DOHH2 (cell line): ENCODE measurements around the gene GFI1.

ENCODE experiments used
- H3F3A ChIP-seq: fragments of 200-600 bp; sonication (generic), shearing (Covaris generic); 2 replicates; pipeline ENCODE4 v1.6.0; 2016; ENCODE audit warnings: antibody characterized with exemption, mild to moderate bottlenecking; ENCODE audit not compliant: control insufficient read depth, insufficient read depth
- H3K27ac ChIP-seq: fragments of 200-600 bp; sonication (generic); 2 replicates; pipeline ENCODE4 v1.5.1; 2014; ENCODE audit warnings: low read depth, mild to moderate bottlenecking, low read length, moderate library complexity
- H3K27me3 ChIP-seq: fragments of 200-600 bp; sonication (generic); 2 replicates; pipeline ENCODE4 v1.6.1; 2014; ENCODE audit warnings: mild to moderate bottlenecking, low read length, mixed read lengths; ENCODE audit not compliant: control insufficient read depth
- H3K36me3 ChIP-seq: fragments of 200-600 bp; sonication (generic); 2 replicates; pipeline ENCODE4 v1.6.1; 2014; ENCODE audit warnings: mild to moderate bottlenecking, low read length, moderate library complexity, mixed read lengths; ENCODE audit not compliant: control insufficient read depth
- H3K4me1 ChIP-seq: fragments of 200-600 bp; sonication (generic); 2 replicates; pipeline ENCODE4 v1.6.1; 2014; ENCODE audit warnings: mild to moderate bottlenecking, low read length, mixed read lengths; ENCODE audit not compliant: control insufficient read depth
- H3K4me2 ChIP-seq: fragments of 200-600 bp; sonication (generic); 2 replicates; pipeline ENCODE4 v1.6.0; 2014; ENCODE audit warnings: mild to moderate bottlenecking, low read length, moderate library complexity
- H3K4me3 ChIP-seq: fragments of 200-600 bp; sonication (generic); 2 replicates; pipeline ENCODE4 v1.5.1; 2014; ENCODE audit warnings: mild to moderate bottlenecking, low read length, mixed read lengths
- H3K79me2 ChIP-seq: fragments of 200-600 bp; sonication (generic); 2 replicates; pipeline ENCODE4 v1.6.1; 2014; ENCODE audit warnings: mild to moderate bottlenecking, low read length, mixed read lengths; ENCODE audit not compliant: control insufficient read depth
- H3K9me2 ChIP-seq: fragments of 200-600 bp; sonication (generic); replicated peaks from 2 replicates; pipeline ENCODE4 v1.6.1; 2014; ENCODE audit warnings: mild to moderate bottlenecking, low read length, mixed read lengths; ENCODE audit not compliant: control insufficient read depth
- H3K9me3 ChIP-seq: fragments of 200-600 bp; sonication (generic); 2 replicates; pipeline ENCODE4 v1.6.1; 2014; ENCODE audit warnings: antibody characterized with exemption, low read length, mixed read lengths; ENCODE audit not compliant: control insufficient read depth, insufficient read depth
- H4K20me1 ChIP-seq: fragments of 200-600 bp; sonication (generic); 2 replicates; pipeline ENCODE4 v1.6.0; 2014; ENCODE audit warnings: low read depth, mild to moderate bottlenecking, antibody characterized with exemption, low read length, moderate library complexity; ENCODE audit not compliant: control insufficient read depth, insufficient read depth
- CTCF ChIP-seq: fragments of 200-600 bp; sonication (generic); IDR thresholded peaks from one replicate; pipeline ENCODE4 v1.5.1; 2014; ENCODE audit warnings: antibody characterized with exemption, mild to moderate bottlenecking, low read depth, low read length; ENCODE audit not compliant: poor library complexity, severe bottlenecking
- EZH2phosphoT487 ChIP-seq: fragments of 200-600 bp; sonication (generic); IDR thresholded peaks from 2 replicates; pipeline ENCODE4 v1.6.1; 2017; ENCODE audit warnings: borderline replicate concordance, mild to moderate bottlenecking, antibody characterized with exemption, low read length, moderate library complexity, mixed read lengths

The GFI1 gene

GRCh38 chr1:92500552-92500951, 13.8 kb upstream of the GFI1 start:
- no peak overlapping the region for H3K4me2 ChIP-seq
- H3K36me3 ChIP-seq, result no peaks in the 10 kb centered on the region
- no peaks in the 10 kb centered on the region for H3K79me2 ChIP-seq
- TF ChIP-seq EZH2phosphoT487 (no peak), CTCF (no peak)
- no peaks in the 10 kb centered on the region for H3K27me3 ChIP-seq
- no peaks in the 10 kb centered on the region for H3F3A ChIP-seq
- H3K4me3 ChIP-seq, result no peak overlapping the region
- H3K27ac ChIP-seq, result no peak overlapping the region
- H3K9me3 ChIP-seq, result no peaks in the 10 kb centered on the region
- peaks cover 8% of the 10 kb centered on the region; the same call in 1 of the 2 replicates for H3K4me1 ChIP-seq
- no peaks in the 10 kb centered on the region for H4K20me1 ChIP-seq
- H3K9me2 ChIP-seq, result no peaks in the 10 kb centered on the region

GRCh38 chr1:92495392-92496063, 8.8 kb upstream of the GFI1 start:
- no peaks in the 10 kb centered on the region for H3K79me2 ChIP-seq
- no peaks in the 10 kb centered on the region for H3F3A ChIP-seq
- no peaks in the 10 kb centered on the region for H3K36me3 ChIP-seq
- no peaks in the 10 kb centered on the region for H3K9me3 ChIP-seq
- TF ChIP-seq CTCF, result no peak
- no peak for TF ChIP-seq EZH2phosphoT487
- H3K27ac ChIP-seq, result no peak overlapping the region
- no peak overlapping the region for H3K4me3 ChIP-seq
- H3K4me1 ChIP-seq, result no peaks in the 10 kb centered on the region
- H3K9me2 ChIP-seq, result no peaks in the 10 kb centered on the region
- H3K27me3 ChIP-seq, result no peaks in the 10 kb centered on the region; the same call in 1 of the 2 replicates
- H3K4me2 ChIP-seq, result no peak overlapping the region
- no peaks in the 10 kb centered on the region for H4K20me1 ChIP-seq

GRCh38 chr1:92494485-92495141, 7.9 kb upstream of the GFI1 start:
- no peak overlapping the region for H3K4me2 ChIP-seq
- no peaks in the 10 kb centered on the region; the same call in 1 of the 2 replicates for H3K27me3 ChIP-seq
- H3K27ac ChIP-seq, result no peak overlapping the region
- H3K4me3 ChIP-seq, result no peak overlapping the region
- no peaks in the 10 kb centered on the region for H3K9me3 ChIP-seq
- H3K79me2 ChIP-seq, result no peaks in the 10 kb centered on the region
- H3F3A ChIP-seq, result no peaks in the 10 kb centered on the region
- no peaks in the 10 kb centered on the region for H4K20me1 ChIP-seq
- H3K4me1 ChIP-seq, result no peaks in the 10 kb centered on the region
- TF ChIP-seq EZH2phosphoT487 (no peak), CTCF (no peak)
- no peaks in the 10 kb centered on the region for H3K9me2 ChIP-seq
- no peaks in the 10 kb centered on the region for H3K36me3 ChIP-seq
